ENCODE measurements around the gene FIGN. TPM values are rescaled to one million over a fixed set of nuclear protein-coding genes. Genes with fewer than 3 reads are reported as not detected.
A peak's percentile ranks its signal among the peaks of the same experiment; 100 is the strongest.

Gene FIGN
- total and polyA plus RNA-seq, 2 of the 13 experiments (the other 11 are each of a cell fraction or from before 2014, with no cell fraction given) = 6.6 to 6.7 TPM

DNA sequence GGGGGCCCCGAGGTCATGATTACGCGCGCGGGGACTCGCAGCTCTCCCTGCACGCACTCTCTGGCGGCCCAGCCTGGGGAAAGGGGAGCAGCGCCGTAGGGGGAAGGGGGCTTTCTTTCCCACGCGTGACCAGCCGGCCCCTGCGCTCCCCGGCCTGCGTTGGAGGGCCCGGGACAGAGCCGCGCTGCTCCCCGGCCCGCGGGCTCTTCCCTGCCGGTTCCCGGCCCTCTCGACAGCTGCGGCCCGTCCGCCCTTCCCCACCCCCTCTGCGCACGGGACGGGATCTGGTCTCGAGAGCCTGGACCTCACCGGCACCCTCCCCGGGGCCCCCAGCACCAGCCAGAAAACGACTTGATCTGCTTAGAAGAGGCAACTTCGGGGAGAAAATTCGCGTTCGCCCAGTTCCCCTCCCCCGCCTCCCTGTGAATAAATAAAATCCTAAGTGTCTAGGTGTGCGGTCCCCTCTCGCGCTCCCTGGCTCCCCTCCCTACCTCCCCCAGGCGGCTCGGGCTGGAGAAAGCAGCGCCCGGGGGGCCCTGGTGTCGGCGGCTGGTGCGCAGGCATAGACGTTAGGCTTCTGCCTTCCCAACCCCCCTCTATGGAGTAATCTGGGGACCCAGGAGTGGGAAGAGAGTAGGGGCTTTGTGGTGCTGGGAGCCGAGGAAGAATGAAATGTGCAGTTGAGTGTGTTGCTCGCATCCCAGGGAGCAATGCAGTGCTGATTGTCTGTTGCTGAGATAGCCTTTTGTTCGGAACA is 803 bp upstream of the FIGN start (continued):
- TF ChIP-seq ZNF639 (CRISPR knock-in tag; conservative IDR thresholded peaks at IDR 0.05) (no peak), SOX13 (IDR thresholded peaks at IDR 0.05) (no peak), SOX13 (CRISPR knock-in tag; conservative IDR thresholded peaks at IDR 0.05 in 1 of 2, IDR thresholded peaks at IDR 0.05 in 1 of 2) (0 out of 4 replicates have a peak, but pooled peaks of 1 of the 2 experiments have one; percentile 6), ZNF430 (CRISPR knock-in tag; IDR thresholded peaks at IDR 0.05) (0 out of 2 replicates have a peak, but pooled peaks have one; percentile 38), ATF2 (CRISPR knock-in tag; IDR thresholded peaks at IDR 0.05) (no peak; the same call in 1 of the 2 replicates), MEIS2 (CRISPR knock-in tag; IDR thresholded peaks at IDR 0.05) (no peak), MAF1 (CRISPR knock-in tag; IDR thresholded peaks at IDR 0.05; ENCODE audit: borderline replicate concordance) (peak; percentile 31; the same call in 1 of the 2 replicates), PLRG1 (conservative IDR thresholded peaks at IDR 0.05) (no peak), MAFF (IDR thresholded peaks at IDR 0.05; ENCODE audit: low read depth, low read length) (no peak), PITX1 (CRISPR knock-in tag; IDR thresholded peaks at IDR 0.05) (peak; percentile 27; the same call in 1 of the 2 replicates), EZH2 (conservative IDR thresholded peaks at IDR 0.05; ENCODE audit: low read depth, low read length) (no peak), FOSL2 (CRISPR knock-in tag; IDR thresholded peaks at IDR 0.05) (peak; percentile 4; the same call in 1 of the 2 replicates), ZBTB39 (CRISPR knock-in tag; IDR thresholded peaks at IDR 0.05) (peak; percentile 77; the same call in 1 of the 2 replicates), HIVEP1 (CRISPR knock-in tag; IDR thresholded peaks at IDR 0.05) (no peak; the same call in 1 of the 2 replicates), MXI1 (IDR thresholded peaks at IDR 0.05; ENCODE audit: borderline replicate concordance, low read depth, low read length) (0 out of 3 replicates have a peak, but pooled peaks have one; percentile 3)
- TF ChIP-seq, protein P1, sequence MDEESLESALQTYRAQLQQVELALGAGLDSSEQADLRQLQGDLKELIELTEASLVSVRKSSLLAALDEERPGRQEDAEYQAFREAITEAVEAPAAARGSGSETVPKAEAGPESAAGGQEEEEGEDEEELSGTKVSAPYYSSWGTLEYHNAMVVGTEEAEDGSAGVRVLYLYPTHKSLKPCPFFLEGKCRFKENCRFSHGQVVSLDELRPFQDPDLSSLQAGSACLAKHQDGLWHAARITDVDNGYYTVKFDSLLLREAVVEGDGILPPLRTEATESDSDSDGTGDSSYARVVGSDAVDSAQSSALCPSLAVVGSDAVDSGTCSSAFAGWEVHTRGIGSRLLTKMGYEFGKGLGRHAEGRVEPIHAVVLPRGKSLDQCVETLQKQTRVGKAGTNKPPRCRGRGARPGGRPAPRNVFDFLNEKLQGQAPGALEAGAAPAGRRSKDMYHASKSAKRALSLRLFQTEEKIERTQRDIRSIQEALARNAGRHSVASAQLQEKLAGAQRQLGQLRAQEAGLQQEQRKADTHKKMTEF (CRISPR knock-in tag; IDR thresholded peaks at IDR 0.05) = no peak; the same call in 1 of the 2 replicates
- TF ChIP-seq, protein P2, sequence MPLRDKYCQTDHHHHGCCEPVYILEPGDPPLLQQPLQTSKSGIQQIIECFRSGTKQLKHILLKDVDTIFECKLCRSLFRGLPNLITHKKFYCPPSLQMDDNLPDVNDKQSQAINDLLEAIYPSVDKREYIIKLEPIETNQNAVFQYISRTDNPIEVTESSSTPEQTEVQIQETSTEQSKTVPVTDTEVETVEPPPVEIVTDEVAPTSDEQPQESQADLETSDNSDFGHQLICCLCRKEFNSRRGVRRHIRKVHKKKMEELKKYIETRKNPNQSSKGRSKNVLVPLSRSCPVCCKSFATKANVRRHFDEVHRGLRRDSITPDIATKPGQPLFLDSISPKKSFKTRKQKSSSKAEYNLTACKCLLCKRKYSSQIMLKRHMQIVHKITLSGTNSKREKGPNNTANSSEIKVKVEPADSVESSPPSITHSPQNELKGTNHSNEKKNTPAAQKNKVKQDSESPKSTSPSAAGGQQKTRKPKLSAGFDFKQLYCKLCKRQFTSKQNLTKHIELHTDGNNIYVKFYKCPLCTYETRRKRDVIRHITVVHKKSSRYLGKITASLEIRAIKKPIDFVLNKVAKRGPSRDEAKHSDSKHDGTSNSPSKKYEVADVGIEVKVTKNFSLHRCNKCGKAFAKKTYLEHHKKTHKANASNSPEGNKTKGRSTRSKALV (CRISPR knock-in tag; IDR thresholded peaks at IDR 0.05) = peak; percentile 57; the same call in 1 of the 2 replicates
- TF ChIP-seq, protein P3, sequence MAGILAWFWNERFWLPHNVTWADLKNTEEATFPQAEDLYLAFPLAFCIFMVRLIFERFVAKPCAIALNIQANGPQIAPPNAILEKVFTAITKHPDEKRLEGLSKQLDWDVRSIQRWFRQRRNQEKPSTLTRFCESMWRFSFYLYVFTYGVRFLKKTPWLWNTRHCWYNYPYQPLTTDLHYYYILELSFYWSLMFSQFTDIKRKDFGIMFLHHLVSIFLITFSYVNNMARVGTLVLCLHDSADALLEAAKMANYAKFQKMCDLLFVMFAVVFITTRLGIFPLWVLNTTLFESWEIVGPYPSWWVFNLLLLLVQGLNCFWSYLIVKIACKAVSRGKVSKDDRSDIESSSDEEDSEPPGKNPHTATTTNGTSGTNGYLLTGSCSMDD (CRISPR knock-in tag; IDR thresholded peaks at IDR 0.05) = no peak

Data from HepG2 (cell line).